RWPE2 (cell line): Measurements from ENCODE around the gene NELFCD.
A peak's percentile ranks its signal among the peaks of the same experiment; 100 is the strongest.
"Not testable (repeated sequence)": the region's sequence is repeated elsewhere in the genome, so short reads cannot be mapped to it uniquely, and the experiment has no call there.

Source experiments
- ATAC-seq: fragments of 200-7000 bp; cut with Tn5 transposase; 3 replicates; pipeline ENCODE4 v1.9.1; 2021; ENCODE audit warnings: low read depth
- DNase-seq: peaks from one replicate; pipeline ENCODE4 v3.0.0-alpha.2; 2020; ENCODE audit warnings: low spot score
- H3K27ac ChIP-seq: fragments of 450-650 bp; 2 replicates; pipeline ENCODE4 v1.5.1; 2017; ENCODE audit warnings: mild to moderate bottlenecking; ENCODE audit not compliant: poor library complexity, severe bottlenecking
- H3K27me3 ChIP-seq: fragments of 250-450 bp; sonication (Bioruptor Pico); 2 replicates; pipeline ENCODE4 v1.5.1; 2021; ENCODE audit warnings: mild to moderate bottlenecking, moderate library complexity; ENCODE audit not compliant: insufficient read depth, poor library complexity, severe bottlenecking
- H3K36me3 ChIP-seq: fragments of 250-450 bp; sonication (Bioruptor Pico); 2 replicates; pipeline ENCODE4 v1.5.1; 2020; ENCODE audit warnings: low read depth, mild to moderate bottlenecking, moderate library complexity
- H3K4me1 ChIP-seq: fragments of 250-450 bp; sonication (Bioruptor Pico); 2 replicates; pipeline ENCODE4 v1.5.1; 2021; ENCODE audit warnings: mild to moderate bottlenecking, moderate library complexity; ENCODE audit not compliant: insufficient read depth, poor library complexity, severe bottlenecking
- H3K4me3 ChIP-seq: fragments of 250-450 bp; sonication (Bioruptor Pico); 2 replicates; pipeline ENCODE4 v1.5.1; 2021; ENCODE audit warnings: mild to moderate bottlenecking, moderate library complexity; ENCODE audit not compliant: severe bottlenecking
- H3K9me3 ChIP-seq: fragments of 250-450 bp; sonication (Bioruptor Pico); 2 replicates; pipeline ENCODE4 v1.5.1; 2021; ENCODE audit warnings: mild to moderate bottlenecking, moderate library complexity; ENCODE audit not compliant: severe bottlenecking
- TF ChIP-seq, protein P1 (sequence below): fragments of 450-650 bp; IDR thresholded peaks from one replicate; pipeline ENCODE4 v1.5.1; 2017; ENCODE audit warnings: mild to moderate bottlenecking, moderate library complexity; ENCODE audit not compliant: poor library complexity, severe bottlenecking

NELFCD gene

DNA sequence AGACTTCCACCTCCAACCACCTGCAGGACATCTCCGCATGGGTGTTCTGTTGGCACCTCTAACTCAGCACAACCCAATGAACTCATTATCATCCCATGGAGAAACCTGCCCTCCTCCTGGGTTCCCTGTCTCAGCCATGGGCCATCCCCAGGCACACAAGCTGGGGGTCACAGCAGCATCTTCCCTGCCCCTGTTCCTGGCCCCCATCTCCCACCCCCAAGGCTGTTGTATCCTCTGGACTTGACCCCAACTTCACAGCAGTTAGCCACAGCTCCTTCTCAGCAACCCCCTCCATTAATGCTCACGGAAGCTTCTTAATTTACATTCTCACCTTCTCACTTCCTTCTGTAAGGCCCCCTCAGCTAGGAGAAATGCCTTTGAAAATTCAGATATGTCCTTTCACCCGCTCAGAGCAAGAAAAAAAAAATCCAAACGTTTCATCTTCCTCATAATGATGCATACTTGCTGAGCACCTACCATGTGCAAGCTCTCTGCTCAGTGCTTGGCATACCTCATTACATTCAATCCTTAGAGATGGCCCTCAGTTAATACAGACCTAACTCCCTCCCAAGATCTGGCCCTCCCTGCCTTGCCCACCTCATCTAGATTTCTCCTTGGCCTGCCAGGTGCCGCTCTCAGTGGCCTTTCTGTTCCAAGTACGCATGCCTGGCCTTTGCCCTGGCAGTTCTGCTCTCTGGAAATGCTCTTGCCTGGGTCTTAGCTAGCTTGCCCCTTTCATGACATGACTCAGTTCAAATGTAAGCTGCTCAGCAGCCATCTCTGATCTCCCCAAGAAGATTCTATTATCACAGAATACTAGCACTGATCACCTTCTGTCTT is 2.5 kb upstream of the NELFCD start:
- ATAC-seq (no peak), DNase-seq (no peak)
- Histone ChIP-seq H3K27me3 (no peaks in the 10 kb centered on the region), H3K4me1 (peaks cover 7% of the 10 kb centered on the region), H3K27ac (no peak overlapping the region), H3K4me3 (no peak overlapping the region), H3K36me3 (peaks cover 11% of the 10 kb centered on the region), H3K9me3 (peaks cover 4% of the 10 kb centered on the region)
- TF ChIP-seq, protein P1, sequence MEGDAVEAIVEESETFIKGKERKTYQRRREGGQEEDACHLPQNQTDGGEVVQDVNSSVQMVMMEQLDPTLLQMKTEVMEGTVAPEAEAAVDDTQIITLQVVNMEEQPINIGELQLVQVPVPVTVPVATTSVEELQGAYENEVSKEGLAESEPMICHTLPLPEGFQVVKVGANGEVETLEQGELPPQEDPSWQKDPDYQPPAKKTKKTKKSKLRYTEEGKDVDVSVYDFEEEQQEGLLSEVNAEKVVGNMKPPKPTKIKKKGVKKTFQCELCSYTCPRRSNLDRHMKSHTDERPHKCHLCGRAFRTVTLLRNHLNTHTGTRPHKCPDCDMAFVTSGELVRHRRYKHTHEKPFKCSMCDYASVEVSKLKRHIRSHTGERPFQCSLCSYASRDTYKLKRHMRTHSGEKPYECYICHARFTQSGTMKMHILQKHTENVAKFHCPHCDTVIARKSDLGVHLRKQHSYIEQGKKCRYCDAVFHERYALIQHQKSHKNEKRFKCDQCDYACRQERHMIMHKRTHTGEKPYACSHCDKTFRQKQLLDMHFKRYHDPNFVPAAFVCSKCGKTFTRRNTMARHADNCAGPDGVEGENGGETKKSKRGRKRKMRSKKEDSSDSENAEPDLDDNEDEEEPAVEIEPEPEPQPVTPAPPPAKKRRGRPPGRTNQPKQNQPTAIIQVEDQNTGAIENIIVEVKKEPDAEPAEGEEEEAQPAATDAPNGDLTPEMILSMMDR, result no peak

DNA sequence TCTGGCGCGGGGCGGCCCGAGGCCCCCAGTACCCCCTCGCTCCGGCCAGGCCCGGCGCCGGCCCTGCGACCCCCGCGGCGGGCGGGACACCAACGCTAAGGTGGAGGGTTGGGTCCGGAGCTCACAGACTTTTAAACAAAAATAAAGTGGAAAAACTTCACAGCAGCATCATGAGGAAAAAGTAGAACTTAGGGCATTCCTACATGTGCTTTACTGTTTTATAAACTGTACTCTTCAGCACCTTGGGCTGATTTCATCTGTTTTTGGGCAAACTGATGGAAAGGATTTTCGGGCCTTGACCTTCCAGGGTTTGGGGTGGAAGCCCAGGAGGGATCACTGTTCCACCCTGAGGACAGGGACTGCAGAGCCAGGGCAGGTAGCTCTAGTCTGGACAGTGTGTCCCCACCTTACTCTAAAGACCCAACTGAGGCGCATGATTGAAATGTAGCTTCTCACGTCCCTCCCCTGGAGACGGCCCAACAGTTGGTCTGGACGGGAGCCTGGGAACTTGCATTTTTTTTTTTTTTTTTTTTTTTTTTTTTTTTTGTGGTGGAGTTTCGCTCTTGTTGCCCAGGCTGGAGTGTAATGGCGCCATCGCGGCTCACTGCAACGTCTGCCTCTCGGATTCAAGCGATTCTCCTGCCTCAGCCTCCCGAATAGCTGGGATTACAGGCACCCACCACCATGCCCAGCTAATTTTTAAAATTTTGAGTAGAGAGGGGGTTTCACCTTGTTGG is 740 bp downstream of the NELFCD start:
- H3K27me3 ChIP-seq, result no peaks in the 10 kb centered on the region
- no peaks in the 10 kb centered on the region for H3K9me3 ChIP-seq
- ATAC-seq (peak; percentile 48), DNase-seq (no peak)
- peaks cover 11% of the 10 kb centered on the region for H3K4me1 ChIP-seq
- H3K36me3 ChIP-seq, result peaks cover 39% of the 10 kb centered on the region
- TF ChIP-seq, protein P1, result no peak
- peak overlapping the region; percentile 99 for H3K4me3 ChIP-seq
- H3K27ac ChIP-seq, result peak overlapping the region; percentile 51

DNA sequence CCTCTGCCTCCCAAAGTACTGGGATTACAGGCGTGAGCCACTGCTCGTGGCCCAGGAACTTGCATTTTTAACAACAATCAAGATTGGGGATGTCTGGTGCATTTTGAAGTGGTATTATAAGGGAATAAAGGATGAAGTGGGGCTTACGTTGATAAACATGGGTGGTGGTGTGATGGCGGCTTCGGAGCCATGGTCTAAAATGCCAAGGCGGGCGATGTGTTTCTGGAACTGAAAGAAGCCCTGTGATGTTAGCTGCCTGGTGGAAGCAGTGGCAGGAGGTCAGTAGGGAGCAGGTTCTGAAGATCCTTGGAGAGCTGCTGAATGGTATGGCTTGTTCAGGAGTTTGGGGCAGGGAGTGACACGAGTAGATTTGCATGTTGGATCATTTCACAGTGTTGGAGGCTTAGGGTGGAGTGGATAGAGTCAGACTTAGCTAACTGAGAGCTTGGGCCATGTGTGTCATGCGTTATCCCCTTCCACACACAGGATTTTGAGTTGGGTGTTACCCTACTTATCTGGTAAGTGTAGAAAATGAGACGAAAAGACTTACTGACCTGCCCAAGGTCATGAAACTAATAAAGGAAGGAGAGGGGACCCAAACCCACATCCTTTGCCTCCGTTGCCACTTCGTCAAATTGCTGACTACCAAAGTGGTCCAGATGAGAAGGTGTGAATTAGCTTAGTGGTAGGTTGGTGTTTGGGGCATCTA is 1.5 kb downstream of the NELFCD start:
- TF ChIP-seq, protein P1, result no peak
- Histone ChIP-seq H3K27ac (no peak overlapping the region), H3K9me3 (no peaks in the 10 kb centered on the region), H3K36me3 (peaks cover 46% of the 10 kb centered on the region), H3K27me3 (no peaks in the 10 kb centered on the region), H3K4me1 (peaks cover 11% of the 10 kb centered on the region), H3K4me3 (peak overlapping the region; percentile 99)
- no peak for ATAC-seq
- DNase-seq, result peak; percentile 58

DNA sequence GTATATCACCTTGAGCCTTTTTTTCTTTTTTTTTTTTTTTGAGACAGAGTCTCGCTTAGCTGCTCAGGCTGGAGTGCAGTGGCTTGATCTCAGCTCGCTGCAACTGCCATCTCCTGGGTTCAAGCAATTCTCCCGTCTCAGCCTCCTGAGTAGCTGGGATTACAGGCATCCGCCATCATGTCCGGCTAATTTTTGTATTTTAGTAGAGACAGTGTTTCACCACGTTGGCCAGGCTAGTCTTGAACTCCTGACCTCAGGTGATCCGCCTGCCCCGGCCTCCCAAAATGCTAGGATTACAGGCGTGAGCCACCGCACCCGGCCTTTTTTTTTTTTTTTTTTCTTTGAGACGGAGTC is 2.0 kb downstream of the NELFCD start:
- H3K4me1 ChIP-seq, result peaks cover 11% of the 10 kb centered on the region
- ATAC-seq, DNase-seq, H3K4me3 ChIP-seq, H3K27ac ChIP-seq, H3K9me3 ChIP-seq, H3K27me3 ChIP-seq: not testable (repeated sequence)
- peaks cover 52% of the 10 kb centered on the region for H3K36me3 ChIP-seq

DNA sequence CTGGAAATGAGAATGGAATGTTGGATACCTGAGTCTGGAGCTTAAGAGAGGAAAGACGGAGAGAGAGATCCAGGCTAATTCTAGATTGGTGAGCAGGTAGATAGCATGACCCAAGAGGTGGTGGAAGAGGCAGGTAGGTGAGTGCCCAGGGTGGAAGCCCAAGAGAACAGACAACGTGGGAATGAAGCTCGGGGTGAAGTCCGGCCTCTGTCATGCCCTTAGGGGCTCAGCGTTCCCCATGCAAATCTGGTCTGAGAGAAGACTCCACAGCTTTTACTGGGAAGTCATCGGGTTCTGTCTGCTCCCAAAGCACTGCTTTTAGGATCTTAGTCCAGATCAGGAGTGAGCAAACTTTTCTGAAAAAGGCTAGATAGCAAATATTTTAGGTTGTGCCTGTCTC is 3.6 kb downstream of the NELFCD start:
- no peak overlapping the region for H3K4me3 ChIP-seq

More for the DNA sequence above, 3.6 kb downstream of the NELFCD start:
- DNase-seq (peak; percentile 58), ATAC-seq (no peak)
- TF ChIP-seq, protein P1, result no peak
- H3K9me3 ChIP-seq, result no peaks in the 10 kb centered on the region
- peaks cover 11% of the 10 kb centered on the region for H3K4me1 ChIP-seq
- peaks cover 68% of the 10 kb centered on the region for H3K36me3 ChIP-seq
- no peak overlapping the region for H3K27ac ChIP-seq
- H3K27me3 ChIP-seq, result no peaks in the 10 kb centered on the region
